HG02610 (cell line): ENCODE results near the gene CAPN1.

Experiments
- ATAC-seq: cut with Tn5 transposase; IDR thresholded peaks from one replicate; pipeline ENCODE4 v1.9.1; 2021; ENCODE audit warnings: mild to moderate bottlenecking, moderate library complexity; ENCODE audit not compliant: unreplicated experiment

The CAPN1 gene

GRCh38 chr11:65189191-65189590, 7.5 kb downstream of the CAPN1 start:
- ATAC-seq: no peak

- ATAC-seq: no peak
These were observed 12.8 kb downstream of the CAPN1 start for GRCh38 chr11:65194564-65194963.

GRCh38 chr11:65204143-65204542, 22.4 kb downstream of the CAPN1 start:
- no peak for ATAC-seq

GRCh38 chr11:65204646-65205601, 23.2 kb downstream of the CAPN1 start:
- ATAC-seq: no peak

GRCh38 chr11:65205602-65205967, 23.9 kb downstream of the CAPN1 start:
- ATAC-seq: no peak

- ATAC-seq: no peak
These were observed 24.7 kb downstream of the CAPN1 start for GRCh38 chr11:65206441-65206841.

- no peak for ATAC-seq
These were observed 25.2 kb downstream of the CAPN1 start for GRCh38 chr11:65206901-65207300.

- no peak for ATAC-seq
These were observed 26.4 kb downstream of the CAPN1 start for GRCh38 chr11:65207918-65208784.

GRCh38 chr11:65208785-65209710, 27.3 kb downstream of the CAPN1 start:
- no peak for ATAC-seq

- ATAC-seq: no peak
These were observed 28.1 kb downstream of the CAPN1 start for GRCh38 chr11:65209711-65210360.

- ATAC-seq: no peak
These were observed 28.6 kb downstream of the CAPN1 start for GRCh38 chr11:65210361-65210731.

- ATAC-seq: no peak
These were observed 29.0 kb downstream of the CAPN1 start for GRCh38 chr11:65210748-65211147.

GRCh38 chr11:65211293-65212105, 29.8 kb downstream of the CAPN1 start:
- no peak for ATAC-seq

GRCh38 chr11:65212226-65212801, 30.6 kb downstream of the CAPN1 start:
- ATAC-seq: no peak

- ATAC-seq: no peak
These were observed 31.8 kb downstream of the CAPN1 start for GRCh38 chr11:65213322-65214211.

GRCh38 chr11:65214212-65214845, 32.6 kb downstream of the CAPN1 start:
- no peak for ATAC-seq

- ATAC-seq: no peak
These were observed 33.8 kb downstream of the CAPN1 start for GRCh38 chr11:65215441-65216076.
